Right lung (tissue), 5 donors: ENCODE measurements around the gene GUK1. TPM values are rescaled to one million over a fixed set of nuclear protein-coding genes. Genes with fewer than 3 reads are reported as not detected.

Source experiments
- DNase-seq, 2 donors: peaks; one replicate each; pipeline ENCODE4 v3.0.0-alpha.2; 2013
- polyA plus RNA-seq, 5 donors: library from polyadenylated mRNA; unstranded; fragments of 120-200 nt; gene quantifications; one replicate each; pipeline versions ENCODE4 v1.2.1 to v1.2.3, GENCODE V29; 2013; ENCODE audit warnings: inconsistent platforms in 1 of 5, low replicate concordance in 1 of 5; ENCODE audit not compliant: insufficient read length in 5 of 5, insufficient read depth in 1 of 5

Gene GUK1
- polyA plus RNA-seq, 5 donors: 106 to 235 (median 128) TPM

GRCh38 chr1:228147768-228148167, 7.7 kb downstream of the GUK1 start:
- DNase-seq: no peak

- DNase-seq: no peak
Measured at GRCh38 chr1:228148196-228148861, 8.2 kb downstream of the GUK1 start.

GRCh38 chr1:228148935-228149405, 8.9 kb downstream of the GUK1 start:
- no peak for DNase-seq

GRCh38 chr1:228149406-228150119, 9.5 kb downstream of the GUK1 start, which contains the start of gene GJC2:
GJC2 (plus strand) TSS chr1:228149930; CDS start chr1:228157759, 7,829 bp downstream.
- DNase-seq: peak in 1 of 2 donors; percentile 52

GRCh38 chr1:228150120-228150460, 10.0 kb downstream of the GUK1 start:
- no peak for DNase-seq

- peak; percentile 86 to 87 for DNase-seq
Measured at GRCh38 chr1:228150461-228151179, 10.5 kb downstream of the GUK1 start.

GRCh38 chr1:228151180-228151925, 11.3 kb downstream of the GUK1 start:
- DNase-seq: no peak

- no peak for DNase-seq
Measured at GRCh38 chr1:228152097-228152917, 12.2 kb downstream of the GUK1 start.

GRCh38 chr1:228152918-228153258, 12.8 kb downstream of the GUK1 start:
- DNase-seq: no peak

GRCh38 chr1:228154021-228154669, 14.1 kb downstream of the GUK1 start:
- DNase-seq: no peak

- no peak for DNase-seq
Measured at GRCh38 chr1:228154670-228155571, 14.8 kb downstream of the GUK1 start.

- DNase-seq: no peak
Measured at GRCh38 chr1:228155596-228156514, 15.8 kb downstream of the GUK1 start.

- DNase-seq: no peak
Measured at GRCh38 chr1:228156515-228156881, 16.4 kb downstream of the GUK1 start.

GRCh38 chr1:228156941-228157728, 17.1 kb downstream of the GUK1 start:
- DNase-seq: no peak

GRCh38 chr1:228157729-228158126, 17.6 kb downstream of the GUK1 start:
- no peak for DNase-seq

GRCh38 chr1:228158151-228159007, 18.3 kb downstream of the GUK1 start:
- no peak for DNase-seq
